CD4-positive, alpha-beta T cell (primary cell): Measurements from ENCODE around the gene HSPG2. TPM values are rescaled to one million over a fixed set of nuclear protein-coding genes. Genes with fewer than 3 reads are reported as not detected.

ENCODE experiments used
- ATAC-seq: fragments of 200-7000 bp; cut with Tn5 transposase; one replicate; pipeline ENCODE4 v1.10.0; 2022; ENCODE audit warnings: mild to moderate bottlenecking; ENCODE audit not compliant: poor library complexity
- CTCF ChIA-PET: fragments of 350-600 bp; sonication (Branson Sonifier 250); formaldehyde crosslinking; loops from one replicate; lab custom pipeline; 2021; ENCODE audit warnings: antibody characterized with exemption, inconsistent platforms; lab: Charles Lee
- POLR2A ChIA-PET: fragments of 350-600 bp; sonication (Branson Sonifier 250); formaldehyde crosslinking; loops from one replicate; lab custom pipeline; 2021; ENCODE audit warnings: antibody characterized with exemption, inconsistent platforms; lab: Charles Lee
- DNase-seq, 14 experiments: peaks; one replicate each; pipeline ENCODE4 v3.0.0-alpha.2; 2013 to 2020; ENCODE audit warnings: mixed read lengths in 2 of 14
- H3K27ac ChIP-seq, 2 donors: one replicate each; pipeline versions ENCODE4 v1.5.1 to v1.7.0; 2013; ENCODE audit warnings: low read length in 2 of 2, low read depth in 1 of 2, mild to moderate bottlenecking in 1 of 2
- H3K27me3 ChIP-seq, 2 experiments: 1 replicate in 1 of 2; 2 replicates in 1 of 2; pipeline versions ENCODE4 v1.6.1 to v1.7.0; 2013; ENCODE audit warnings: low read length in 2 of 2, control low read depth in 1 of 2, mild to moderate bottlenecking in 1 of 2, moderate library complexity in 1 of 2; ENCODE audit not compliant: insufficient read depth in 2 of 2, control insufficient read depth in 1 of 2
- H3K36me3 ChIP-seq: one replicate; pipeline ENCODE4 v1.6.1; 2013; ENCODE audit warnings: low read length, control low read depth; ENCODE audit not compliant: insufficient read depth
- H3K4me1 ChIP-seq: one replicate; pipeline ENCODE4 v1.6.1; 2013; ENCODE audit warnings: low read length, control low read depth; ENCODE audit not compliant: insufficient read depth
- H3K4me3 ChIP-seq: one replicate; pipeline ENCODE4 v1.5.1; 2013; ENCODE audit warnings: mild to moderate bottlenecking, low read length, moderate library complexity
- H3K9me3 ChIP-seq, 2 experiments: 1 replicate in 1 of 2; 2 replicates in 1 of 2; pipeline versions ENCODE4 v1.6.1 to v1.7.0; 2013; ENCODE audit warnings: low read length in 2 of 2, mild to moderate bottlenecking in 2 of 2, control low read depth in 1 of 2, moderate library complexity in 1 of 2; ENCODE audit not compliant: control insufficient read depth in 1 of 2, insufficient read depth in 1 of 2
- H3K27ac Mint-ChIP-seq: one replicate; pipeline ENCODE4 v1.8.0; 2020; ENCODE audit warnings: mixed read lengths
- H3K27me3 Mint-ChIP-seq: one replicate; pipeline ENCODE4 v1.8.0; 2021; ENCODE audit warnings: mixed read lengths
- H3K36me3 Mint-ChIP-seq: one replicate; pipeline ENCODE4 v1.8.0; 2021; ENCODE audit warnings: low read depth, mixed read lengths
- H3K4me1 Mint-ChIP-seq: one replicate; pipeline ENCODE4 v1.8.0; 2021; ENCODE audit warnings: low read depth, mixed read lengths
- H3K4me3 Mint-ChIP-seq: one replicate; pipeline ENCODE4 v1.8.0; 2020; ENCODE audit warnings: mild to moderate bottlenecking, mixed read lengths
- H3K9me3 Mint-ChIP-seq: one replicate; pipeline ENCODE4 v1.8.0; 2020; ENCODE audit warnings: mixed read lengths
- intact Hi-C, 2 experiments: fragments of 100-400 bp; cut with DNase I in 1 of 2; cut with micrococcal nuclease in 1 of 2; formaldehyde crosslinking; loops; one replicate each; pipeline versions ENCODE4 v1.15.1 to v1.9.0; 2023 to 2025; cut with DNase I, micrococcal nuclease
- total RNA-seq, 174 experiments: library from RNA in 2 of 174; stranded (reverse) in 2 of 174; gene quantifications; one replicate each; pipeline ENCODE4 v1.2.3 and lab custom pipeline; 2021 to 2026
- TF ChIP-seq, protein P1 (sequence below): fragments of 200-600 bp; IDR thresholded peaks from one replicate; pipeline ENCODE4 v1.8.0; 2022; ENCODE audit warnings: antibody characterized with exemption, mild to moderate bottlenecking

HSPG2 gene
- total RNA-seq, 2 experiments from 2014 or later = 10.8 to 11.0 TPM

DNA sequence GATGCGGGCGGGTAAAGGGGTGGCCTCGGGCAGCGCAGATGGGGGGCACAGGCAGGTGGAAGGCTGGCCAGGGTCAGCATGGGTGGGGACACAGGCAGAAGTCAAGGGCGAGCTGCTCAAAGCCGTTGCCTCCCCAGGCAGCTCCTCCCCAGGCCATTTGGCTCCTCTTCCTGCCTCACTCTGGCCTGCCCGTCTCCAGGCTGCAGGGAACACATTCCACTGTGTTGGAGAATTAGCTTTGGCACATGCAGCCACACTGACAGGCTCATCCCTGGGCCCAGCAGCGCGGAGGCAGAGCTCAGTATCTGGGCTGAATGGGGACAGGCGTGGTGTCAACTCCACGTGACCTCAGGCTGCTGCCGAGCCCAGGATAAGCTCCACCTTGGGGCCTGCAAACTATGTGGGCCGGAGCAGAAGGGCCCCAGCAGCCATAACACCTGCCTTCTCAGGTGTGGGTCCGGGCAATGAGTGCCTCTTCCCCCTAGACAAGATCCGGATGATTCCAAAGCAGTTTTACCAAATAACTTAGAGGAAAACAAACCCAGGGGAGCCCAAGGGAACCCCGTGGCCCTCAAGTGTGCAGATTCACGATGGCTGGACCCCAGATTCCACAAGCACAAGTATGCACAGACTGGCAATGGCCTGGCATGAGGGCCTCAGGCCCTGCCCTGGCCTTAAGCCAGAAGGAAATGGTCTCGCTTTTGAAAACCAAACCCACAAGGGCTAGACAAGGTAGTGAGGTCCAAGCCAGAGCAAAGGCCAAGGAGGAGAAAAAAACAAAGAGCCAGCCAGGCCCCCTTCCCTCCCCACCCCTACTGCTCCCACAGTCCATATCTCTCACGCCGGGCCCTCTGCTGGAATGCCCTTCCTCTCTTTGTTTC is 40.2 kb downstream of the HSPG2 start:
- Mint-ChIP-seq H3K4me3 (no peak overlapping the region), H3K4me1 (no peaks in the 10 kb centered on the region), H3K36me3 (no peaks in the 10 kb centered on the region), H3K27ac (no peak overlapping the region), H3K9me3 (no peaks in the 10 kb centered on the region), H3K27me3 (no peaks in the 10 kb centered on the region)
- TF ChIP-seq, protein P1, sequence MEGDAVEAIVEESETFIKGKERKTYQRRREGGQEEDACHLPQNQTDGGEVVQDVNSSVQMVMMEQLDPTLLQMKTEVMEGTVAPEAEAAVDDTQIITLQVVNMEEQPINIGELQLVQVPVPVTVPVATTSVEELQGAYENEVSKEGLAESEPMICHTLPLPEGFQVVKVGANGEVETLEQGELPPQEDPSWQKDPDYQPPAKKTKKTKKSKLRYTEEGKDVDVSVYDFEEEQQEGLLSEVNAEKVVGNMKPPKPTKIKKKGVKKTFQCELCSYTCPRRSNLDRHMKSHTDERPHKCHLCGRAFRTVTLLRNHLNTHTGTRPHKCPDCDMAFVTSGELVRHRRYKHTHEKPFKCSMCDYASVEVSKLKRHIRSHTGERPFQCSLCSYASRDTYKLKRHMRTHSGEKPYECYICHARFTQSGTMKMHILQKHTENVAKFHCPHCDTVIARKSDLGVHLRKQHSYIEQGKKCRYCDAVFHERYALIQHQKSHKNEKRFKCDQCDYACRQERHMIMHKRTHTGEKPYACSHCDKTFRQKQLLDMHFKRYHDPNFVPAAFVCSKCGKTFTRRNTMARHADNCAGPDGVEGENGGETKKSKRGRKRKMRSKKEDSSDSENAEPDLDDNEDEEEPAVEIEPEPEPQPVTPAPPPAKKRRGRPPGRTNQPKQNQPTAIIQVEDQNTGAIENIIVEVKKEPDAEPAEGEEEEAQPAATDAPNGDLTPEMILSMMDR = no peak
- Histone ChIP-seq H3K4me3 (no peak overlapping the region), H3K4me1 (peaks cover 2% of the 10 kb centered on the region), H3K27me3 (no peaks in the 10 kb centered on the region), H3K36me3 (no peaks in the 10 kb centered on the region), H3K9me3 (no peaks in the 10 kb centered on the region), H3K27ac (no peak overlapping the region)
- intact Hi-C loops = no loop called here
- CTCF ChIA-PET = no interaction called here
- DNase-seq (no peak), ATAC-seq (no peak)
- POLR2A ChIA-PET = no interaction called here

DNA sequence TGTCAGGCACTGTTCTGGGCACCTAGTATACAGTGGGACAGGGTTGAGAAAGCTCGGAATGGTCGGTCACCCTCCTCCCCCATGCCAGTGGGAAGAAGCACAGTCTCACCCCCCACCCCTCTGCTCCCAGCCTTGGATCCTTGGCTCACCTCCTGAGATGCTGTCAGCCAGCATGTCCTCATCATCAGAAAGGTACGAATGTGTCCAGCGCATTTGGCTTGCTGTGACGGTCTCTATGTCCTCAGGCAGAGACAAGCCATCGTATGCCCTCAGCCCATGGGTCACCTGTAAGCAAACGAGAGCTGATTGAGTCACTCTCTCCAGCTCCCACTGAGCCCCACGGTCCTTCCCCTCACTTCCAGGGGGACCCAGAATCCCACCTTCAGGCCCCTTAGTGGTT is 41.1 kb downstream of the HSPG2 start:
- ChIA-PET POLR2A (no interaction called here), CTCF (no interaction called here)
- Mint-ChIP-seq H3K4me1 (no peaks in the 10 kb centered on the region), H3K9me3 (no peaks in the 10 kb centered on the region), H3K4me3 (no peak overlapping the region), H3K27ac (no peak overlapping the region), H3K36me3 (no peaks in the 10 kb centered on the region), H3K27me3 (no peaks in the 10 kb centered on the region)
- no peaks in the 10 kb centered on the region for H3K27me3 ChIP-seq
- intact Hi-C loops = no loop called here
- H3K27ac ChIP-seq = no peak overlapping the region
- ATAC-seq (no peak), DNase-seq (no peak)
- no peaks in the 10 kb centered on the region for H3K9me3 ChIP-seq
- H3K36me3 ChIP-seq = no peaks in the 10 kb centered on the region
- no peaks in the 10 kb centered on the region for H3K4me1 ChIP-seq
- TF ChIP-seq, protein P1 = no peak
- H3K4me3 ChIP-seq = no peak overlapping the region

DNA sequence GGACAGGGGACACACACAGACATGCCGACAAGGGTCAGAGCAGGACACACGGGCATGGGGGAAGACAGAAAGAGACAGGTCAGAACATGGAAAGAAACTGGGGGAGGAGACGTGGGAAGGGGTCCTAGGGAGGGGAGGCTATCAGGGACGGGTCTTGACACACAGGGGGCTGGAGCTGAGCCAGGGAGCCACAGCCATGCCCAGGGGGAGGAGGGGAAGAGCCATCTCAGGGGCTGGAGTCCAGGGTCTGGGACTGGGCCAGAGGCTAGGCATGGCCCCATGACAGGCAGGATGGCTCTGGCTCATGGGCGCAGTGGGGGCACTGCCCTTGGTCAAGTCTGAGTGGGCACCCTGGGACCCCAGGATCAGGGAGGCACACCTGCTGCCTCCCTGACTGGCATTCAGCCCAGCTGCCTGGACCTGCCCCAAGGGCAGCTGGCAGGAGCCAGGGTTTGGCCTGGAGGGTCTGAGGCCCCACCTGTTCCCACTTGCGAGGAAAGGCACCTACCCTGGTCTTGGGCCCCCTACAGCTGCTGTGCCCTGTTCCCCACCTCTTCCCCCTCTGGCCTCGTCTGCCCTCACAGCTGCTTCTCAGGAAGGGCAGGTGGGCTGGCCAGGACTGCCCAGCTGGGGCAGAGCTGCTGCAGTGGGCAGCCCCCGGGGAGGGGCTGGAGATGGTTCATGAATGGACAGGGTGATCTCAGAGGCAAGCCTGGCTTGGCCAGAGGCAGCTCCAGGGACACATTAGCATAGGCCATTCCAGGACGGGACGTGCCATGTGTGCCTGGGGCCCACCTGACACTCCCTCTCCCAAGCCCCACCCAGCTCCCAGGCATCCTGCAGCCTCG is 42.9 kb downstream of the HSPG2 start:
- ATAC-seq = no peak
- no peak overlapping the region for H3K27ac ChIP-seq
- no peak overlapping the region for H3K4me3 ChIP-seq
- intact Hi-C loops = no loop called here
- ChIA-PET POLR2A (no interaction called here), CTCF (no interaction called here)
- no peaks in the 10 kb centered on the region for H3K4me1 Mint-ChIP-seq
- no peaks in the 10 kb centered on the region for H3K27me3 Mint-ChIP-seq
- no peak overlapping the region for H3K27ac Mint-ChIP-seq
- H3K36me3 Mint-ChIP-seq = no peaks in the 10 kb centered on the region
- H3K9me3 ChIP-seq = no peaks in the 10 kb centered on the region
- TF ChIP-seq, protein P1 = no peak
- no peaks in the 10 kb centered on the region for H3K4me1 ChIP-seq
- no peak for DNase-seq
- no peak overlapping the region for H3K4me3 Mint-ChIP-seq
- H3K27me3 ChIP-seq = no peaks in the 10 kb centered on the region
- H3K9me3 Mint-ChIP-seq = no peaks in the 10 kb centered on the region
- H3K36me3 ChIP-seq = no peaks in the 10 kb centered on the region
